ENCODE measurements around the gene APOL3.

- TF ChIP-seq POLR2A (IDR thresholded peaks at IDR 0.05; ENCODE audit: low read depth, low read length) (no peak), TAF1 (IDR thresholded peaks at IDR 0.05; ENCODE audit: borderline replicate concordance, low read depth, low read length) (no peak), POLR2AphosphoS5 (IDR thresholded peaks at IDR 0.05; ENCODE audit: low read depth, low read length) (no peak)
Measured at GRCh38 chr22:36204001-36204631, 43.6 kb upstream of the APOL3 start.
